Fibroblast of lung (primary cell): ENCODE data around the gene PPP1R9B. TPM values are rescaled to one million over a fixed set of nuclear protein-coding genes. Genes with fewer than 3 reads are reported as not detected.

Experiments used
- DNase-seq, 2 donors: peaks; one replicate each; pipeline versions ENCODE4 v3.0.0 to v3.0.0-alpha.2; 2010; ENCODE audit warnings: low read depth in 2 of 2
- H2AFZ ChIP-seq: 2 replicates; pipeline ENCODE4 v1.5.1; 2012; ENCODE audit warnings: low read length, control low read depth, inconsistent platforms
- H3K27ac ChIP-seq: 2 replicates; pipeline ENCODE4 v1.5.1; 2011; ENCODE audit warnings: low read length, control low read depth; ENCODE audit not compliant: insufficient read depth
- H3K27me3 ChIP-seq: 2 replicates; pipeline ENCODE4 v1.5.1; 2011; ENCODE audit warnings: mild to moderate bottlenecking, low read length; ENCODE audit not compliant: control insufficient read depth, insufficient read depth
- H3K36me3 ChIP-seq: 2 replicates; pipeline ENCODE4 v1.5.1; 2011; ENCODE audit warnings: low read length; ENCODE audit not compliant: control insufficient read depth, insufficient read depth
- H3K4me1 ChIP-seq: 2 replicates; pipeline ENCODE4 v1.5.1; 2011; ENCODE audit warnings: low read length; ENCODE audit not compliant: control insufficient read depth, insufficient read depth; ENCODE audit errors: extremely low read depth
- H3K4me2 ChIP-seq: 2 replicates; pipeline ENCODE4 v1.5.1; 2011; ENCODE audit warnings: low read length, control low read depth; ENCODE audit not compliant: insufficient read depth; ENCODE audit errors: extremely low read depth
- H3K4me3 ChIP-seq, 4 experiments: fragments of 200-600 bp in 1 of 4; sonication (generic) in 1 of 4; replicated peaks in 1 of 4; 2 replicates each; pipeline ENCODE4 v1.5.1; 2011 to 2016; ENCODE audit warnings: low read length in 4 of 4, low read depth in 3 of 4, mild to moderate bottlenecking in 3 of 4, control low read depth in 2 of 4, inconsistent platforms in 1 of 4, mixed read lengths in 1 of 4; ENCODE audit not compliant: insufficient read depth in 1 of 4; ENCODE audit errors: control extremely low read depth in 1 of 4
- H3K79me2 ChIP-seq: 2 replicates; pipeline ENCODE4 v1.5.1; 2012; ENCODE audit warnings: mild to moderate bottlenecking, low read length, inconsistent platforms; ENCODE audit not compliant: control insufficient read depth, insufficient read depth
- H3K9ac ChIP-seq: 2 replicates; pipeline ENCODE4 v1.5.1; 2011; ENCODE audit warnings: mild to moderate bottlenecking, low read length, control low read depth; ENCODE audit not compliant: insufficient read depth
- H3K9me3 ChIP-seq: 2 replicates; pipeline ENCODE4 v1.5.1; 2012; ENCODE audit warnings: low read depth, low read length; ENCODE audit not compliant: control insufficient read depth, insufficient read depth
- H4K20me1 ChIP-seq: 2 replicates; pipeline ENCODE4 v1.5.1; 2011; ENCODE audit warnings: low read length; ENCODE audit not compliant: control insufficient read depth, insufficient read depth; ENCODE audit errors: extremely low read depth
- EZH2 ChIP-seq: IDR thresholded peaks from 2 replicates; pipeline ENCODE4 v1.5.1; 2012; ENCODE audit warnings: low read length, control low read depth, mild to moderate bottlenecking; ENCODE audit errors: missing control alignments
- polyA plus RNA-seq, 2 donors: library from polyadenylated mRNA; depleted of rRNA in 1 of 2; stranded (reverse) in 1 of 2; unstranded in 1 of 2; fragments of >200 nt; gene quantifications; 2 replicates each; pipeline ENCODE4 v1.2.1, GENCODE V29; 2011 to 2012; ENCODE audit warnings: missing spikeins in 1 of 2
- total RNA-seq: library from RNA; depleted of rRNA; stranded (reverse); fragments of >200 nt; gene quantifications from 2 replicates; pipeline ENCODE4 v1.2.1, GENCODE V29; 2014
- TF ChIP-seq, protein P1 (sequence below), 2 donors: IDR thresholded peaks in 1 of 2; conservative IDR thresholded peaks in 1 of 2; 1 replicate in 1 of 2; 2 replicates in 1 of 2; pipeline ENCODE4 v1.5.1; 2011 to 2012; ENCODE audit warnings: low read length in 2 of 2, control low read depth in 1 of 2, inconsistent platforms in 1 of 2, low read depth in 1 of 2, mild to moderate bottlenecking in 1 of 2

Gene PPP1R9B
- total and polyA plus RNA-seq, 2 donors (not counting 1 experiment from before 2014, with no cell fraction given): 22.1 to 41.5 TPM

DNA sequence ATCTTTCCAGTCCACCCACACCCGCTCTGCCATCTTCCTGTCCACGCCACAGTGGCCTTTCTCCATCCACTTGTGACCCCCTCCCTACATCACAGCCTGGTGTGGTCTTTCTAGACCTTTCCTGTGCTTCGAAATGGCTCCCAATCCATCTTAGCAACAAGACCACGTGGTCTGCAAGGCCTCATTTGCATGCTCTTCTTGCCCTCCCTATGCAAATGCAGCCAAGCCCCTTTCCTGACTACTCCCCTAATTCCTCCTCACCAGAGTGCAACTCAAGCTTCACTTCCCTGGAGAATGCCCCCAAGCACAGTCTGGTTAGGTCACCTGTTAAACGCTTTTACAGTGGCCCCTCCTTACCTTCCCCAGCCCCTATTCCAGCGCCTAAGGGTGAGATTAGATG lies 6.1 kb downstream of the PPP1R9B start:
- Histone ChIP-seq H3K4me2 (no peak overlapping the region), H3K9ac (no peak overlapping the region), H3K79me2 (peaks cover 70% of the 10 kb centered on the region), H4K20me1 (no peaks in the 10 kb centered on the region), H3K27ac (no peak overlapping the region), H2AFZ (no peak overlapping the region), H3K4me3 (no peak overlapping the region), H3K4me1 (peaks cover 22% of the 10 kb centered on the region), H3K27me3 (no peaks in the 10 kb centered on the region), H3K9me3 (no peaks in the 10 kb centered on the region), H3K36me3 (peaks cover 39% of the 10 kb centered on the region)
- TF ChIP-seq, protein P1, sequence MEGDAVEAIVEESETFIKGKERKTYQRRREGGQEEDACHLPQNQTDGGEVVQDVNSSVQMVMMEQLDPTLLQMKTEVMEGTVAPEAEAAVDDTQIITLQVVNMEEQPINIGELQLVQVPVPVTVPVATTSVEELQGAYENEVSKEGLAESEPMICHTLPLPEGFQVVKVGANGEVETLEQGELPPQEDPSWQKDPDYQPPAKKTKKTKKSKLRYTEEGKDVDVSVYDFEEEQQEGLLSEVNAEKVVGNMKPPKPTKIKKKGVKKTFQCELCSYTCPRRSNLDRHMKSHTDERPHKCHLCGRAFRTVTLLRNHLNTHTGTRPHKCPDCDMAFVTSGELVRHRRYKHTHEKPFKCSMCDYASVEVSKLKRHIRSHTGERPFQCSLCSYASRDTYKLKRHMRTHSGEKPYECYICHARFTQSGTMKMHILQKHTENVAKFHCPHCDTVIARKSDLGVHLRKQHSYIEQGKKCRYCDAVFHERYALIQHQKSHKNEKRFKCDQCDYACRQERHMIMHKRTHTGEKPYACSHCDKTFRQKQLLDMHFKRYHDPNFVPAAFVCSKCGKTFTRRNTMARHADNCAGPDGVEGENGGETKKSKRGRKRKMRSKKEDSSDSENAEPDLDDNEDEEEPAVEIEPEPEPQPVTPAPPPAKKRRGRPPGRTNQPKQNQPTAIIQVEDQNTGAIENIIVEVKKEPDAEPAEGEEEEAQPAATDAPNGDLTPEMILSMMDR (conservative IDR thresholded peaks at IDR 0.05 in 1 of 2, IDR thresholded peaks at IDR 0.05 in 1 of 2; ENCODE audit: low read depth in 1 of 2, low read length in 2 of 2): no peak
- DNase-seq: no peak

GRCh38 chr17:50143461-50144176 lies 6.9 kb downstream of the PPP1R9B start:
- TF ChIP-seq EZH2: no peak
- TF ChIP-seq, protein P1 (conservative IDR thresholded peaks at IDR 0.05 in 1 of 2, IDR thresholded peaks at IDR 0.05 in 1 of 2; ENCODE audit: low read depth in 1 of 2, low read length in 2 of 2): no peak
- H3K4me2 ChIP-seq: no peak overlapping the region
- no peak overlapping the region for H3K27ac ChIP-seq
- no peak for DNase-seq
- H3K4me3 ChIP-seq: no peak overlapping the region
- H3K9me3 ChIP-seq: no peaks in the 10 kb centered on the region
- no peak overlapping the region for H3K9ac ChIP-seq
- H4K20me1 ChIP-seq: no peaks in the 10 kb centered on the region
- no peak overlapping the region for H2AFZ ChIP-seq
- H3K27me3 ChIP-seq: no peaks in the 10 kb centered on the region
- peaks cover 22% of the 10 kb centered on the region for H3K4me1 ChIP-seq
- H3K36me3 ChIP-seq: peaks cover 45% of the 10 kb centered on the region
- H3K79me2 ChIP-seq: peaks cover 64% of the 10 kb centered on the region

DNA sequence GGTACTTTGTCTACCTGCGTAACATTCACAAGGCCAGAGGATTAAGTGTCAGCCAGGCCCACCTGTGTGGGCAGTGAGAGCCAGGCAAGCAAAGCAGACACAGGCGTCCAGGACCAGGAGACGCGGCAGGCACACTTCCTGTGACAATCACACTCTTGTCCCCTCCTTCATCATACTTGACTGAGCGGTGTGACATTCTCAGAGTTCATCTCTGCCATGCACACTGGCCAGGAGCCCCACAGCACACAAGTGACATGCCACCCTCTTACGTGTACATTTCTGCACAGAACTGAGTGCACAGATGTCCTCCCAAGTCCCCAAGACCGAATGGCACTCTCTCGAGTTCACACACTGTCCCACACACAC lies 8.7 kb downstream of the PPP1R9B start:
- DNase-seq: no peak
- peaks cover 59% of the 10 kb centered on the region for H3K36me3 ChIP-seq
- H3K9ac ChIP-seq: no peak overlapping the region
- TF ChIP-seq, protein P1 (conservative IDR thresholded peaks at IDR 0.05 in 1 of 2, IDR thresholded peaks at IDR 0.05 in 1 of 2; ENCODE audit: low read depth in 1 of 2, low read length in 2 of 2): no peak
- TF ChIP-seq EZH2: no peak
- H2AFZ ChIP-seq: no peak overlapping the region
- peaks cover 17% of the 10 kb centered on the region for H3K4me1 ChIP-seq
- no peak overlapping the region for H3K4me2 ChIP-seq
- no peaks in the 10 kb centered on the region for H3K9me3 ChIP-seq
- H3K79me2 ChIP-seq: peaks cover 45% of the 10 kb centered on the region
- H3K27me3 ChIP-seq: no peaks in the 10 kb centered on the region
- H4K20me1 ChIP-seq: no peaks in the 10 kb centered on the region
- H3K4me3 ChIP-seq: no peak overlapping the region
- no peak overlapping the region for H3K27ac ChIP-seq
